Kidney (tissue), 14 donors: ENCODE measurements around the gene TRNT1. TPM values are rescaled to one million over a fixed set of nuclear protein-coding genes. Genes with fewer than 3 reads are reported as not detected.

Experiments
- DNase-seq, 5 donors: peaks; one replicate each; pipeline ENCODE4 v3.0.0-alpha.2; 2013 to 2020
- FAIRE-seq: peaks from 2 replicates; lab custom pipeline; 2012; peaks lifted over from hg19 to GRCh38; lab: Jason Lieb, UNC
- H3K27ac ChIP-seq, 2 donors: one replicate each; pipeline ENCODE4 v1.7.0; 2013; ENCODE audit warnings: low read depth in 2 of 2, low read length in 2 of 2, inconsistent platforms in 1 of 2
- H3K27me3 ChIP-seq: one replicate; pipeline ENCODE4 v1.7.1; 2013; ENCODE audit warnings: low read length, inconsistent platforms; ENCODE audit not compliant: control insufficient read depth, insufficient read depth
- H3K36me3 ChIP-seq, 3 donors: one replicate each; pipeline versions ENCODE4 v1.7.0 to v1.7.1; 2013; ENCODE audit warnings: low read length in 3 of 3, control low read depth in 1 of 3, inconsistent platforms in 1 of 3; ENCODE audit not compliant: insufficient read depth in 3 of 3, control insufficient read depth in 2 of 3
- H3K4me1 ChIP-seq, 3 donors: one replicate each; pipeline versions ENCODE4 v1.7.0 to v1.7.1; 2013; ENCODE audit warnings: low read length in 3 of 3, inconsistent platforms in 1 of 3, low read depth in 1 of 3; ENCODE audit not compliant: control insufficient read depth in 2 of 3, insufficient read depth in 2 of 3
- H3K4me3 ChIP-seq, 3 donors: one replicate each; pipeline versions ENCODE4 v1.7.0 to v1.8.1; 2013; ENCODE audit warnings: low read length in 3 of 3, control low read depth in 1 of 3, inconsistent platforms in 1 of 3
- H3K9ac ChIP-seq, 3 donors: one replicate each; pipeline versions ENCODE4 v1.7.0 to v1.7.1; 2013; ENCODE audit warnings: low read length in 3 of 3, control low read depth in 1 of 3, inconsistent platforms in 1 of 3
- H3K9me3 ChIP-seq, 3 donors: one replicate each; pipeline versions ENCODE4 v1.7.0 to v1.7.1; 2013; ENCODE audit warnings: low read length in 3 of 3, control low read depth in 1 of 3, inconsistent platforms in 1 of 3; ENCODE audit not compliant: control insufficient read depth in 2 of 3, insufficient read depth in 1 of 3
- intact Hi-C: fragments of 100-400 bp; cut with DNase I; formaldehyde crosslinking; loops from one replicate; pipeline ENCODE4 v1.11.1; 2022
- polyA plus RNA-seq: library from polyadenylated mRNA; stranded (reverse); fragments of 350-450 nt; fragmentation: Illumina TruSeq; extraction: RNeasy Lipid Tissue Mini Kit (QIAGEN cat#74804); gene quantifications from one replicate; pipeline ENCODE4 v1.2.3, GENCODE V29; 2014; ENCODE audit warnings: low read depth, low replicate concordance; ENCODE audit not compliant: insufficient read depth
- total RNA-seq: library from RNA; stranded (reverse); fragmentation: NEBNext Ultra II Directional; extraction: Animal tissue kit (Norgen Biotek cat#: 25700); gene quantifications from one replicate; pipeline ENCODE4 v1.2.1, GENCODE V29; 2021
- TF ChIP-seq, protein P1 (sequence below): IDR thresholded peaks from 3 replicates; pipeline ENCODE4 v1.5.1; 2012; ENCODE audit warnings: mild to moderate bottlenecking, moderate library complexity, borderline replicate concordance; ENCODE audit not compliant: insufficient read depth; ENCODE audit errors: extremely low read depth
- donor health status: control.
- donor health status: control.
- donor health status: control.
- donor health status: control.
- donor health status: control.
- donor health status: DM: yes; HTN: yes; CAD: no.
- donor health status: Normal renal cell carcinoma (clear cell type).

Gene TRNT1
- total and polyA plus RNA-seq, 2 donors from 2014 or later, result 17.5 to 27.3 TPM

DNA sequence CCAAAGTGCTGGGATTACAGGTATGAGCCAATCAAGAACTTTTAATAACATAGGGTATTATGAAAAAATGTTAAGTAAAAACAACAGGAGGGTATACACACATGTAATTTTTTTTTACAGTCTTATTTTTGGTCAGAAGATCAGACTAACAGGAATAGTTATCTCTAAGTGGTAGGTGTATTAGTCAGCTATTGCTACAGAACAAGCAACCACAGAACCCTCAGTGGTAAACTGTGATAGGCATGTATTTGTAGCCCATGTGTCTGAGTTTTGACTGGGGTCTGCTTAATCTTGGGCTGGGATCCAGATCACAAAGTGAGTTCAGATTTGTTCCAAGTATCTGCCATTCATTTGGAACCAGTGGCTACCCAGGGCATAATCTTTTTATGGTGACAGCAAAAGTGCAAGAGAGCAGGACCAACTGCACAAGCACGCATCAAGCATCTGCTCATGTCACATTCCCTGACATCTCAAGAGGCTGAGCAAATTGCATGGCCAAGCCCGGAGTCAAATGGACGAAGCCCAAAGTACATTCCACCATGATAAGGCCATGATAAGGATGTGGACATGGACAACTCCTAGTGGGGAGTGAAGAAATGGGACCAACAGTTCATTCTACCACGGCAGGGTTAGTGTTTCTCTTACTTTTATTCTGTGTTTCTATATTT, 13.6 kb upstream of the TRNT1 start:
- no peak overlapping the region for H3K27ac ChIP-seq
- no peaks in the 10 kb centered on the region for H3K4me1 ChIP-seq
- no peaks in the 10 kb centered on the region for H3K27me3 ChIP-seq
- intact Hi-C loops, result no loop called here
- DNase-seq, result no peak
- no peak for FAIRE-seq
- TF ChIP-seq, protein P1, sequence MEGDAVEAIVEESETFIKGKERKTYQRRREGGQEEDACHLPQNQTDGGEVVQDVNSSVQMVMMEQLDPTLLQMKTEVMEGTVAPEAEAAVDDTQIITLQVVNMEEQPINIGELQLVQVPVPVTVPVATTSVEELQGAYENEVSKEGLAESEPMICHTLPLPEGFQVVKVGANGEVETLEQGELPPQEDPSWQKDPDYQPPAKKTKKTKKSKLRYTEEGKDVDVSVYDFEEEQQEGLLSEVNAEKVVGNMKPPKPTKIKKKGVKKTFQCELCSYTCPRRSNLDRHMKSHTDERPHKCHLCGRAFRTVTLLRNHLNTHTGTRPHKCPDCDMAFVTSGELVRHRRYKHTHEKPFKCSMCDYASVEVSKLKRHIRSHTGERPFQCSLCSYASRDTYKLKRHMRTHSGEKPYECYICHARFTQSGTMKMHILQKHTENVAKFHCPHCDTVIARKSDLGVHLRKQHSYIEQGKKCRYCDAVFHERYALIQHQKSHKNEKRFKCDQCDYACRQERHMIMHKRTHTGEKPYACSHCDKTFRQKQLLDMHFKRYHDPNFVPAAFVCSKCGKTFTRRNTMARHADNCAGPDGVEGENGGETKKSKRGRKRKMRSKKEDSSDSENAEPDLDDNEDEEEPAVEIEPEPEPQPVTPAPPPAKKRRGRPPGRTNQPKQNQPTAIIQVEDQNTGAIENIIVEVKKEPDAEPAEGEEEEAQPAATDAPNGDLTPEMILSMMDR, result no peak
- H3K9ac ChIP-seq, result no peak overlapping the region
- no peaks in the 10 kb centered on the region for H3K36me3 ChIP-seq
- H3K9me3 ChIP-seq, result no peaks in the 10 kb centered on the region
- H3K4me3 ChIP-seq, result no peak overlapping the region

DNA sequence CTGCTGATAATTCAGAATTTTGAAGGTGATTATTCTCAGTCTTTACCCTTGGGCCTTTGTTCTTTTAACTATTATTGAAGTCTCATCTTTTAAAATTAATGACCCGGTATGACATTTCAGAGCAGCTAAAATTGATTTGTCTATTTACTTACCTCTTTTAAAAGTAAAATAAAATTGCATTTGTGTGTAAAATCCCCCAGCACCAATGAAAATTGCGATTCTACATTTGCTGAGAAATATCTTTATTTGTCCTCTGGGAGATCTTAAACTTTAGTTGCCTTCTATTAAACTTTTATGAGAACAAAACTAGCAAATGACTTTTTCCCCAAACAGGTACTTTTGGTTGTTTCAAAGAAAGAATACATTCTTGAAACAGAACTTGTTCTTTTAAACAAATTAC, 9.1 kb upstream of the TRNT1 start:
- FAIRE-seq, result no peak
- Histone ChIP-seq H3K9me3 (no peaks in the 10 kb centered on the region), H3K27ac (no peak overlapping the region), H3K4me1 (no peaks in the 10 kb centered on the region), H3K9ac (no peak overlapping the region), H3K36me3 (no peaks in the 10 kb centered on the region), H3K27me3 (no peaks in the 10 kb centered on the region), H3K4me3 (no peak overlapping the region)
- DNase-seq, result no peak
- TF ChIP-seq, protein P1, result no peak
- intact Hi-C loops, result no loop called here

DNA sequence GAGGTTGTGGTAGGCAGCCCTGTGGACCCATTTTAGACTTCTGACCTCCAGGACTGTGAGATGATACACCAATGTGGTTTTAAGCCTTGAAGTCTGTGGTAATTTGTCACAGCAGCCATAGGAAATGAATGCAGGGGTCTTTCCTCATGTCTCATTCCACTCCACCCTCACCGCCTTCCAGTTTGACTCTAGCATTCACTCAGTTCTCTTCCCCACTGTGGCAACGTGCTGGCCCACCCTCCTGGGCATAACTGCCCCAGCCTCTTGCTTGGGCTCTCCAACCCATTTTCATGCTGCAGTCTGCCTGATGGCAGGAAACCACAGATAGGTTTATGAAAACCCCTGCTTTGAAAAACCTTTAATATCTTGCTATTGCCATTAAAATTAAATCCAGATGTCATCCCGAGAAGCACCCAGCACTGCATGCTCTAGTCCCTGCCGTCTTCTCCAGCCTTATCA, 7.3 kb upstream of the TRNT1 start:
- FAIRE-seq (no peak), DNase-seq (no peak)
- H3K9ac ChIP-seq, result no peak overlapping the region
- no peak overlapping the region for H3K4me3 ChIP-seq
- TF ChIP-seq, protein P1, result no peak
- no peaks in the 10 kb centered on the region for H3K9me3 ChIP-seq
- H3K27ac ChIP-seq, result no peak overlapping the region
- no peaks in the 10 kb centered on the region for H3K36me3 ChIP-seq
- no peaks in the 10 kb centered on the region for H3K27me3 ChIP-seq
- no peaks in the 10 kb centered on the region for H3K4me1 ChIP-seq
- intact Hi-C loops, result no loop called here
